ENCODE measurements around the gene STYK1. TPM values are rescaled to one million over a fixed set of nuclear protein-coding genes. Genes with fewer than 3 reads are reported as not detected.

Gene STYK1
- total RNA-seq: 1 to 10 TPM in 1 of 2 donors, under 1 TPM in 1; 0.08 to 1.3 TPM
- under 1 TPM in 1 of 2 donors, not detected in 1; 0.03 TPM for polyA plus RNA-seq

- Histone ChIP-seq H3K4me1 (ENCODE audit: control insufficient read depth in 4 of 4, insufficient read depth in 4 of 4, low read length in 3 of 4) (peaks cover 0 to 9% (median 2%) of the 10 kb centered on the region in 4 donors), H3K36me3 (ENCODE audit: control insufficient read depth in 4 of 4, insufficient read depth in 3 of 4, low read depth in 1 of 4, low read length in 3 of 4) (no peaks in the 10 kb centered on the region), H3K9ac (ENCODE audit: low read depth in 1 of 2, low read length in 2 of 2) (no peak within 1 kb of the TSS), H3K4me3 (ENCODE audit: low read depth in 1 of 3, low read length in 3 of 3) (peak within 1 kb of the TSS in 1 of 3 donors; percentile 21), H3K27me3 (ENCODE audit: control insufficient read depth in 4 of 4, insufficient read depth in 4 of 4, low read length in 3 of 4) (peaks cover 0 to 3% (median 1%) of the 10 kb centered on the region in 4 donors), H3K27ac (ENCODE audit: low read depth in 1 of 2, low read length in 2 of 2) (no peak within 1 kb of the TSS), H3K9me3 (ENCODE audit: control insufficient read depth in 4 of 4, low read length in 3 of 4) (no peaks in the 10 kb centered on the region)
- 4% methylated on average over 35 of the region's 35 CpGs for WGBS
- TF ChIP-seq CTCF (IDR thresholded peaks at IDR 0.05; ENCODE audit: low read depth, low read length, missing input control) (peak; percentile 55), RAD21 (IDR thresholded peaks at IDR 0.05) (peak; percentile 74 to 76), REST (IDR thresholded peaks at IDR 0.05) (no peak)
- peak; percentile 84 for DNase-seq (ENCODE audit: low spot score)
Observed at GRCh38 chr12:10673659-10674384, at the start of gene STYK1. Gene STYK1 (minus strand): TSS chr12:10674052. CDS start chr12:10634618, 39,434 bp downstream.

- no peaks in the 10 kb centered on the region for H3K36me3 ChIP-seq (ENCODE audit: control insufficient read depth in 4 of 4, insufficient read depth in 3 of 4, low read depth in 1 of 4, low read length in 3 of 4)
- H3K4me3 ChIP-seq (ENCODE audit: low read depth in 1 of 3, low read length in 3 of 3): peak within 1 kb of the TSS; percentile 89 to 94 (median 92)
- peak within 1 kb of the TSS; percentile 79 to 83 for H3K9ac ChIP-seq (ENCODE audit: low read depth in 1 of 2, low read length in 2 of 2)
- H3K4me1 ChIP-seq (ENCODE audit: control insufficient read depth in 4 of 4, insufficient read depth in 4 of 4, low read length in 3 of 4): peaks cover 0 to 13% (median 6%) of the 10 kb centered on the region in 4 donors
- no peaks in the 10 kb centered on the region for H3K9me3 ChIP-seq (ENCODE audit: control insufficient read depth in 4 of 4, low read length in 3 of 4)
- WGBS: under 1% methylated on average over 95 of the region's 95 CpGs
- DNase-seq (ENCODE audit: low spot score): peak; percentile 80
- TF ChIP-seq REST (IDR thresholded peaks at IDR 0.05): no peak
- TF ChIP-seq YY1 (IDR thresholded peaks at IDR 0.05): peak; percentile 58
- H3K27ac ChIP-seq (ENCODE audit: low read depth in 1 of 2, low read length in 2 of 2): peak within 1 kb of the TSS; percentile 85 to 90
- H3K27me3 ChIP-seq (ENCODE audit: control insufficient read depth in 4 of 4, insufficient read depth in 4 of 4, low read length in 3 of 4): peaks cover 0 to 9% (median 0%) of the 10 kb centered on the region in 4 donors
Observed at GRCh38 chr12:10722905-10723746, 49.3 kb upstream of the STYK1 start, which contains the start of gene YBX3. Gene YBX3 (minus strand): TSS chr12:10723323. CDS start chr12:10723111, 212 bp downstream.

Measured in liver (tissue), 9 donors.